Trophoblast cell (in vitro differentiated cells and primary cell): ENCODE results near the gene SECISBP2L.

Experiments
- DNase-seq, 2 donors: peaks; one replicate each; pipeline ENCODE4 v3.0.0-alpha.2; 2016
- H2AFZ ChIP-seq: 2 replicates; pipeline ENCODE4 v1.6.1; 2013; ENCODE audit warnings: low read length, moderate library complexity, mild to moderate bottlenecking; ENCODE audit not compliant: insufficient read depth, poor library complexity
- H2AK5ac ChIP-seq: 2 replicates; pipeline ENCODE4 v1.6.1; 2013; ENCODE audit warnings: mild to moderate bottlenecking, low read length
- H2BK120ac ChIP-seq: 2 replicates; pipeline ENCODE4 v1.6.1; 2013; ENCODE audit warnings: low read length, mild to moderate bottlenecking, moderate library complexity; ENCODE audit not compliant: insufficient read depth, poor library complexity
- H2BK12ac ChIP-seq: 2 replicates; pipeline ENCODE4 v1.6.1; 2013; ENCODE audit warnings: mild to moderate bottlenecking, low read length, moderate library complexity
- H2BK5ac ChIP-seq: 2 replicates; pipeline ENCODE4 v1.6.1; 2013; ENCODE audit warnings: low read length, low read depth, moderate library complexity, mild to moderate bottlenecking; ENCODE audit not compliant: poor library complexity
- H3K14ac ChIP-seq: 2 replicates; pipeline ENCODE4 v1.6.1; 2013; ENCODE audit warnings: mild to moderate bottlenecking, low read length
- H3K18ac ChIP-seq: 2 replicates; pipeline ENCODE4 v1.6.1; 2013; ENCODE audit warnings: mild to moderate bottlenecking, low read length
- H3K23ac ChIP-seq: 2 replicates; pipeline ENCODE4 v1.6.1; 2013; ENCODE audit warnings: low read length
- H3K27ac ChIP-seq: 2 replicates; pipeline ENCODE4 v1.5.1; 2013; ENCODE audit warnings: low read depth, mild to moderate bottlenecking, inconsistent platforms, low read length, moderate library complexity
- H3K27me3 ChIP-seq: 2 replicates; pipeline ENCODE4 v1.6.1; 2013; ENCODE audit warnings: inconsistent platforms, mild to moderate bottlenecking, low read length, moderate library complexity; ENCODE audit not compliant: insufficient read depth
- H3K36me3 ChIP-seq, 2 experiments: 1 replicate in 1 of 2; 2 replicates in 1 of 2; pipeline ENCODE4 v1.6.1; 2013; ENCODE audit warnings: low read length in 2 of 2, mild to moderate bottlenecking in 2 of 2, moderate library complexity in 1 of 2; ENCODE audit not compliant: insufficient read depth in 2 of 2, control insufficient read depth in 1 of 2
- H3K4ac ChIP-seq: 2 replicates; pipeline ENCODE4 v1.6.1; 2013; ENCODE audit warnings: low read depth, mild to moderate bottlenecking, low read length, moderate library complexity
- H3K4me1 ChIP-seq, 2 experiments: 1 replicate in 1 of 2; 2 replicates in 1 of 2; pipeline ENCODE4 v1.6.1; 2013; ENCODE audit warnings: low read length in 2 of 2, mild to moderate bottlenecking in 2 of 2, moderate library complexity in 1 of 2; ENCODE audit not compliant: insufficient read depth in 2 of 2, control insufficient read depth in 1 of 2
- H3K4me2 ChIP-seq: 2 replicates; pipeline ENCODE4 v1.6.1; 2013; ENCODE audit warnings: inconsistent platforms, mild to moderate bottlenecking, low read length, moderate library complexity
- H3K4me3 ChIP-seq: 2 replicates; pipeline ENCODE4 v1.5.1; 2013; ENCODE audit warnings: mild to moderate bottlenecking, low read depth, low read length, inconsistent platforms
- H3K79me1 ChIP-seq: one replicate; pipeline ENCODE4 v1.6.1; 2013; ENCODE audit warnings: low read length
- H3K79me2 ChIP-seq: 2 replicates; pipeline ENCODE4 v1.6.1; 2013; ENCODE audit warnings: low read length, mild to moderate bottlenecking; ENCODE audit not compliant: control insufficient read depth, insufficient read depth, poor library complexity
- H3K9ac ChIP-seq: 2 replicates; pipeline ENCODE4 v1.6.1; 2013; ENCODE audit warnings: mild to moderate bottlenecking, low read length
- H3K9me3 ChIP-seq: 2 replicates; pipeline ENCODE4 v1.6.1; 2013; ENCODE audit warnings: low read depth, mild to moderate bottlenecking, control low read depth, inconsistent platforms, low read length; ENCODE audit not compliant: insufficient read depth
- H4K12ac ChIP-seq: 2 replicates; pipeline ENCODE4 v1.6.1; 2013; ENCODE audit warnings: low read depth, mild to moderate bottlenecking, low read length, moderate library complexity
- H4K8ac ChIP-seq: 2 replicates; pipeline ENCODE4 v1.6.1; 2013; ENCODE audit warnings: low read depth, mild to moderate bottlenecking, low read length, moderate library complexity
- H4K91ac ChIP-seq: one replicate; pipeline ENCODE4 v1.6.1; 2013; ENCODE audit warnings: low read depth, mild to moderate bottlenecking, low read length, moderate library complexity
- WGBS: extraction: QIAGEN DNeasy Blood & Tissue Kit; methylation state at CpG from one replicate; pipeline ENCODE4 v1.1.7; 2013; ENCODE audit warnings: missing lambda C conversion rate; ENCODE audit not compliant: insufficient read length, insufficient coverage; ENCODE audit errors: extremely low coverage; 5-methylcytosine and 5-hydroxymethylcytosine counted together

SECISBP2L gene

GRCh38 chr15:49060710-49061495, 14.7 kb upstream of the SECISBP2L start:
- H4K91ac ChIP-seq, result no peak overlapping the region
- no CpG with 5 or more reads among the region's 4 CpGs for WGBS
- no peak overlapping the region for H3K9ac ChIP-seq
- peaks cover 2% of the 10 kb centered on the region for H3K79me2 ChIP-seq
- no peak overlapping the region for H3K14ac ChIP-seq
- H3K36me3 ChIP-seq, result no peaks in the 10 kb centered on the region
- no peak overlapping the region for H3K18ac ChIP-seq
- no peak overlapping the region for H2BK12ac ChIP-seq
- peaks cover 22 to 36% of the 10 kb centered on the region in 2 experiments for H3K4me1 ChIP-seq
- no peaks in the 10 kb centered on the region for H3K9me3 ChIP-seq
- H3K79me1 ChIP-seq, result peaks cover 19% of the 10 kb centered on the region
- H3K4me3 ChIP-seq, result no peak overlapping the region
- no peak overlapping the region for H4K12ac ChIP-seq
- no peak overlapping the region for H2AFZ ChIP-seq
- no peaks in the 10 kb centered on the region for H3K27me3 ChIP-seq
- H3K4ac ChIP-seq, result no peak overlapping the region
- H4K8ac ChIP-seq, result no peak overlapping the region
- no peak overlapping the region for H3K23ac ChIP-seq
- H2BK5ac ChIP-seq, result no peak overlapping the region
- peak in 1 of 2 donors; percentile 38 for DNase-seq
- H2AK5ac ChIP-seq, result no peak overlapping the region
- H3K27ac ChIP-seq, result peak overlapping the region; percentile 39
- H2BK120ac ChIP-seq, result no peak overlapping the region
- H3K4me2 ChIP-seq, result no peak overlapping the region

- no peak overlapping the region for H3K14ac ChIP-seq
- H4K91ac ChIP-seq, result no peak overlapping the region
- no peak overlapping the region for H2BK120ac ChIP-seq
- no peaks in the 10 kb centered on the region for H3K9me3 ChIP-seq
- no peaks in the 10 kb centered on the region for H3K36me3 ChIP-seq
- H4K12ac ChIP-seq, result no peak overlapping the region
- no peak overlapping the region for H3K23ac ChIP-seq
- H3K27ac ChIP-seq, result no peak overlapping the region
- no peak overlapping the region for H2BK12ac ChIP-seq
- DNase-seq, result no peak
- no peak overlapping the region for H3K4me2 ChIP-seq
- no peak overlapping the region for H2AFZ ChIP-seq
- no peak overlapping the region for H2AK5ac ChIP-seq
- no peak overlapping the region for H4K8ac ChIP-seq
- no CpG with 5 or more reads among the region's 3 CpGs for WGBS
- no peak overlapping the region for H3K4ac ChIP-seq
- H3K79me1 ChIP-seq, result peaks cover 15% of the 10 kb centered on the region
- H3K18ac ChIP-seq, result no peak overlapping the region
- peaks cover 2% of the 10 kb centered on the region for H3K79me2 ChIP-seq
- no peak overlapping the region for H2BK5ac ChIP-seq
- H3K4me1 ChIP-seq, result peaks cover 22 to 26% of the 10 kb centered on the region in 2 experiments
- no peak overlapping the region for H3K4me3 ChIP-seq
- H3K9ac ChIP-seq, result no peak overlapping the region
- no peaks in the 10 kb centered on the region for H3K27me3 ChIP-seq
These were observed 13.2 kb upstream of the SECISBP2L start for GRCh38 chr15:49059491-49059890.

DNA sequence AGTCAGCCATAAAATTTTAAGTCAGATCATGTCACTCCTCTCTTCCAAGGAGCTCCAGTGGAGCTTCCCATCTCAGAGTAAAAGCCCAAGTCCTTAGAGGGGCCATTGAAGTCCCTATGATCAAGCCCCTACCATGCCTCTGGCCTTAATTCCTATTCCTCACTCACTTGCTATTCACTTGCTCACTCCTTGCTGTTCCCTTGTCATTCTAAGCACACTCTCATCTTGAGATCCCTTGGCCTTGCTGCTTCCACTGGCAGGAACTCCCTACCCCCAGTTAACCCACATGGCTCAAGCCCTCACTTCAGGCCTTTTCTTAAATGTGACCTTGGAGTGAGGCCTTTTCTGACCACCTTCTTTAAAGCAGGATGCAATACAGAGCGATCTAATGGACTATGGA, 12.3 kb upstream of the SECISBP2L start:
- Histone ChIP-seq H3K9me3 (no peaks in the 10 kb centered on the region), H3K79me2 (peaks cover 2% of the 10 kb centered on the region), H2BK5ac (no peak overlapping the region), H3K79me1 (peaks cover 15% of the 10 kb centered on the region), H2BK120ac (peak overlapping the region; percentile 64), H4K8ac (no peak overlapping the region), H4K91ac (no peak overlapping the region), H3K36me3 (no peaks in the 10 kb centered on the region), H3K4me2 (no peak overlapping the region), H3K9ac (no peak overlapping the region), H3K18ac (no peak overlapping the region), H2AFZ (no peak overlapping the region), H2AK5ac (no peak overlapping the region), H3K27me3 (no peaks in the 10 kb centered on the region), H3K23ac (no peak overlapping the region), H3K4me1 (peaks cover 19 to 20% of the 10 kb centered on the region in 2 experiments), H3K4ac (no peak overlapping the region), H3K14ac (no peak overlapping the region), H3K4me3 (no peak overlapping the region), H3K27ac (no peak overlapping the region), H4K12ac (no peak overlapping the region), H2BK12ac (peak overlapping the region; percentile 84)
- WGBS, result no CpG with 5 or more reads among the region's 1 CpG
- DNase-seq, result no peak

DNA sequence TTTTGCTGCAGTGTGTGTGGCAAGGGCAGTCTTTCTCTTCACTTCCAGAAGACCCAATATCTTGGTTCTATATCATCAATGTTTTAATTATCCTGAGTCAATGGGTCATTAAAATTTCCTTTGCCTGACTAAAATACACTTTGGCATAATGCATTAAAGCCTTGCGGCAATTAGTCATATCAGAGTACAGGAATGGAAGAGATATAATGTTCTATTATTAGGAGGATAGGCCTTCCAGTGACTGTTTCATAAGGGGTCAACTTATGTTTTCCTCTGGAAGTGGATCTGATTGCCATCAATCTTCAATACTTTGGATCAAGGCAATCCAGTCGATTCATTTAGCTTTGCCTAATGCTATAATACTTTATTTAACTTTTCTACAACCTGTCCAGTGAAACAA, 9.4 kb upstream of the SECISBP2L start:
- no peak overlapping the region for H3K4ac ChIP-seq
- H3K27me3 ChIP-seq, result no peaks in the 10 kb centered on the region
- H3K4me3 ChIP-seq, result no peak overlapping the region
- H4K12ac ChIP-seq, result no peak overlapping the region
- peaks cover 3% of the 10 kb centered on the region for H3K79me1 ChIP-seq
- H2BK120ac ChIP-seq, result no peak overlapping the region
- DNase-seq, result no peak
- no peaks in the 10 kb centered on the region for H3K79me2 ChIP-seq
- no peak overlapping the region for H3K14ac ChIP-seq
- no peak overlapping the region for H4K91ac ChIP-seq
- H3K4me2 ChIP-seq, result no peak overlapping the region
- no peak overlapping the region for H3K9ac ChIP-seq
- no peak overlapping the region for H2AFZ ChIP-seq
- no peak overlapping the region for H3K27ac ChIP-seq
- H2AK5ac ChIP-seq, result no peak overlapping the region
- no peaks in the 10 kb centered on the region for H3K36me3 ChIP-seq
- H3K4me1 ChIP-seq, result peaks cover 3% of the 10 kb centered on the region in 2 experiments
- H2BK12ac ChIP-seq, result no peak overlapping the region
- H3K9me3 ChIP-seq, result peaks cover 4% of the 10 kb centered on the region
- WGBS, result no CpG with 5 or more reads among the region's 2 CpGs
- no peak overlapping the region for H3K18ac ChIP-seq
- H4K8ac ChIP-seq, result no peak overlapping the region
- H3K23ac ChIP-seq, result no peak overlapping the region
- H2BK5ac ChIP-seq, result no peak overlapping the region
